GM12865 (cell line): ENCODE results near the gene PROSER2.

Source experiments
- DNase-seq: peaks from one replicate; pipeline ENCODE4 v3.0.0; 2010; ENCODE audit warnings: low read depth
- H3K4me3 ChIP-seq: 2 replicates; pipeline ENCODE4 v1.5.1; 2011; ENCODE audit warnings: mild to moderate bottlenecking, low read depth, low read length, control low read depth
- CTCF ChIP-seq: IDR thresholded peaks from 2 replicates; pipeline ENCODE4 v1.5.1; 2011; ENCODE audit warnings: low read length, control low read depth, low read depth, inconsistent platforms; ENCODE audit not compliant: insufficient read depth; ENCODE audit errors: missing control alignments

Gene PROSER2, protein sequence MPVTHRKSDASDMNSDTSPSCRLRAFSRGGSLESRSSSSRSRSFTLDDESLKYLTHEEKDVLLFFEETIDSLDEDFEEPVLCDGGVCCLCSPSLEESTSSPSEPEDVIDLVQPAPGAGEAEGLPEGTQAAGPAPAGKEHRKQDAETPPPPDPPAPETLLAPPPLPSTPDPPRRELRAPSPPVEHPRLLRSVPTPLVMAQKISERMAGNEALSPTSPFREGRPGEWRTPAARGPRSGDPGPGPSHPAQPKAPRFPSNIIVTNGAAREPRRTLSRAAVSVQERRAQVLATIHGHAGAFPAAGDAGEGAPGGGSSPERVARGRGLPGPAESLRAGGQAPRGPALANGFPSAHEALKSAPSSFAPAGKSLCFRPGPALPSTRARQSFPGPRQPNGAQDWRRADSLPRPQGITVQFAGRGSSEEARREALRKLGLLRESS

GRCh38 chr10:11823122-11823988 lies at the start of gene PROSER2:
TSS of gene PROSER2 (plus strand) at chr10:11823356. CDS start at chr10:11852078, 28,722 bp downstream.
- TF ChIP-seq CTCF: no peak
- peak within 1 kb of the TSS; percentile 65 for H3K4me3 ChIP-seq
- DNase-seq: peak; percentile 66

DNA sequence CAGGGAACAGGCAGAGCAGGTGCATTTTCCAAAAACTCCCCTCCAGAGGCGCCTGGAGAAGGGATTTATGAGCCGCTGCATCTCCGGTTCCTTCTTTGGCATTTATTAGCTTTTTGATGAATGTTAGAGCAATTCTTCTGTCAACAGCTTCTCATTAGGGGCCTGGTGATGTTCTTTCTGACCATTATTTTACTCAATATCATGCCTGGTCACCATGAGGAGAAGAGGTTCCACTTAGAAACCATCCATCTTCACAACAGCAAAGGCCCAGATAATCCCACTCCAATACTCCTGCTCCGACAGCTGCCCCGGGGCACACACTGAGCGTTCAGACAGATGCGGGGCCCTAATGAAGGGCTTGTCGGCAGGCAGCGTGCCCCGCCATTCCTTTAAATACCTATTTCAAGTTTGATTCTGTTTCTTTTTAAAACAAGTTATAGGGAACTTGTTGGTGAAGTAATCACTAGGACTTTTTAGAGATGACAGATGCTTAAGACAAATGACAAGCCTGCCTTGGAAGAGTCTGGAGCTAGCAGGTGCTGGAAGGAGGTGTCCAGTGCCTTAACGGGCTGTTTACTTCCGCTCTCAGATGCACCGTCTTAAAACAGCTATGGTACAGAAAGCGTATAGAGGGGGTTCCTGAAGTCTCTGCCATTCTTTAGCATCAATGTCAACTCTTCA lies 49.3 kb upstream of the PROSER2 start:
- DNase-seq: no peak
- no peak for TF ChIP-seq CTCF
- H3K4me3 ChIP-seq: no peak overlapping the region

DNA sequence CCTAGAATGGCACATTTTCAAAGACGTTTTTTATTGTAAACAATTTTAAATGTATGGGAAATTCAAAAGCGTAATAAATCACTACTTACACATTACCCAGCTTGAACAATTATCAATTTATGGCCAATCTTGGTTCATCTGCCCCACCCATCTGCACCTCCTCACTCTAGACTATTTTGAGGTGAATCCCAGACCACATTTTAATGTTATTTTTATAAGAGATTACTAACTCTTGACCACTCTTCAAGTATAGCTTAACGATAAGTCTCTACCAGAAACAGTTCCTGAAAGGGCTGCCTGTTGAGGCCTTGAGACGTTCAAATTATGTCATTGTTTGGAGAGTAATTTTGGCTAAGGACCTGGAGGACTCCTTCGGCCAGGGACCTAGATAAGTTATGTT lies 47.7 kb upstream of the PROSER2 start:
- TF ChIP-seq CTCF: no peak
- DNase-seq: no peak
- no peak overlapping the region for H3K4me3 ChIP-seq

- H3K4me3 ChIP-seq: no peak overlapping the region
- TF ChIP-seq CTCF: no peak
- DNase-seq: no peak
Observed at GRCh38 chr10:11776080-11776479, 47.1 kb upstream of the PROSER2 start.

GRCh38 chr10:11781114-11781513 lies 42.0 kb upstream of the PROSER2 start:
- TF ChIP-seq CTCF: no peak
- DNase-seq: no peak
- H3K4me3 ChIP-seq: no peak overlapping the region

GRCh38 chr10:11782793-11783557 lies 40.2 kb upstream of the PROSER2 start:
- peak; percentile 62 for TF ChIP-seq CTCF
- peak; percentile 77 for DNase-seq
- H3K4me3 ChIP-seq: no peak overlapping the region
